HepG2 (cell line): ENCODE measurements around the gene ANKS4B. TPM values are rescaled to one million over a fixed set of nuclear protein-coding genes. Genes with fewer than 3 reads are reported as not detected.

Experiments
- ARNT2 ChIP-seq: sonication (generic); formaldehyde crosslinking; IDR thresholded peaks from 2 replicates; pipeline ENCODE4 v1.8.0; 2022; ENCODE audit warnings: mild to moderate bottlenecking, low read depth, missing genetic modification reagents, moderate library complexity
- ATAD3A ChIP-seq: sonication (generic); formaldehyde crosslinking; IDR thresholded peaks from 2 replicates; pipeline ENCODE4 v1.4.0; 2020; ENCODE audit warnings: missing genetic modification reagents
- FOXK2 ChIP-seq: fragments of 450-650 bp; IDR thresholded peaks from 2 replicates; pipeline ENCODE4 v1.6.1; 2016
- MAZ ChIP-seq, 2 experiments: sonication (generic) in 1 of 2; formaldehyde crosslinking in 1 of 2; IDR thresholded peaks; 2 replicates each; pipeline versions ENCODE4 v1.5.0 to v1.6.1; 2012 to 2020; ENCODE audit warnings: low read depth in 2 of 2, mild to moderate bottlenecking in 2 of 2, borderline replicate concordance in 1 of 2, improper control_type of control experiment in 1 of 2, low read length in 1 of 2, missing genetic modification reagents in 1 of 2, moderate library complexity in 1 of 2
- PHF5A ChIP-seq: IDR thresholded peaks from one replicate; pipeline ENCODE4 v1.6.1; 2018; ENCODE audit warnings: low read depth, missing genetic modification reagents; ENCODE audit not compliant: unreplicated experiment
- POGZ ChIP-seq: sonication (generic); formaldehyde crosslinking; IDR thresholded peaks from 2 replicates; pipeline ENCODE4 v1.4.0; 2020; ENCODE audit warnings: mild to moderate bottlenecking, missing genetic modification reagents
- PPARG ChIP-seq: conservative IDR thresholded peaks from 2 replicates; pipeline ENCODE4 v1.6.1; 2016; ENCODE audit warnings: missing biosample characterization, missing genetic modification reagents
- SCMH1 ChIP-seq: sonication (generic); formaldehyde crosslinking; IDR thresholded peaks from 2 replicates; pipeline ENCODE4 v1.9.0; 2021; ENCODE audit warnings: missing genetic modification reagents, mild to moderate bottlenecking, borderline replicate concordance
- ZBTB7A ChIP-seq: sonication (generic); formaldehyde crosslinking; IDR thresholded peaks from 2 replicates; pipeline ENCODE4 v1.8.0; 2022; ENCODE audit warnings: mild to moderate bottlenecking, missing genetic modification reagents
- ZEB1 ChIP-seq: IDR thresholded peaks from 2 replicates; pipeline ENCODE4 v1.6.1; 2012; ENCODE audit warnings: mild to moderate bottlenecking, low read depth, inconsistent platforms; ENCODE audit not compliant: insufficient replicate concordance
- ZNF326 ChIP-seq: sonication (generic); formaldehyde crosslinking; IDR thresholded peaks from 2 replicates; pipeline ENCODE4 v1.4.0; 2020; ENCODE audit warnings: missing genetic modification reagents, borderline replicate concordance
- ZNF44 ChIP-seq: sonication (generic); formaldehyde crosslinking; IDR thresholded peaks from 2 replicates; pipeline ENCODE4 v1.5.1; 2020; ENCODE audit warnings: mild to moderate bottlenecking, missing genetic modification reagents
- polyA plus RNA-seq, 8 experiments: library from polyadenylated mRNA; depleted of rRNA in 3 of 8; stranded (reverse) in 7 of 8; unstranded in 1 of 8; fragments of >200 nt; fragmentation: Illumina TruSeq in 4 of 8; extraction: Trizol in 4 of 8; gene quantifications; 2 replicates each; pipeline versions ENCODE4 v1.2.1 to v1.2.3, GENCODE V29; 2011 to 2016; ENCODE audit warnings: low read depth in 4 of 8, missing spikeins in 1 of 8, mixed read lengths in 1 of 8; ENCODE audit not compliant: insufficient read depth in 1 of 8
- total RNA-seq, 5 experiments: library from RNA; depleted of rRNA; stranded (reverse); fragments of >200 nt; fragmentation: Illumina TruSeq; extraction: Trizol; gene quantifications; 2 replicates each; pipeline ENCODE4 v1.2.3, GENCODE V29; 2016; ENCODE audit warnings: low read depth in 1 of 5
- TF ChIP-seq, protein P1 (sequence below): sonication (generic); formaldehyde crosslinking; IDR thresholded peaks from 2 replicates; pipeline ENCODE4 v1.4.0; 2020; ENCODE audit warnings: mild to moderate bottlenecking, low read depth, missing genetic modification reagents
- TF ChIP-seq, protein P2 (sequence below): sonication (generic); formaldehyde crosslinking; IDR thresholded peaks from 2 replicates; pipeline ENCODE4 v1.8.0; 2022; ENCODE audit warnings: missing genetic modification reagents, low read depth, mild to moderate bottlenecking, borderline replicate concordance
- TF ChIP-seq, protein P3 (sequence below): sonication (generic); formaldehyde crosslinking; IDR thresholded peaks from 2 replicates; pipeline ENCODE4 v1.4.0; 2020; ENCODE audit warnings: mild to moderate bottlenecking, missing genetic modification reagents
- TF ChIP-seq, protein P4 (sequence below): IDR thresholded peaks from 2 replicates; pipeline ENCODE4 v1.6.1; 2016; ENCODE audit warnings: low read depth

ANKS4B gene
- total and polyA plus RNA-seq, 2 of the 13 experiments (the other 11 are each of a cell fraction or from before 2014, with no cell fraction given) = 6.5 to 30.0 TPM

DNA sequence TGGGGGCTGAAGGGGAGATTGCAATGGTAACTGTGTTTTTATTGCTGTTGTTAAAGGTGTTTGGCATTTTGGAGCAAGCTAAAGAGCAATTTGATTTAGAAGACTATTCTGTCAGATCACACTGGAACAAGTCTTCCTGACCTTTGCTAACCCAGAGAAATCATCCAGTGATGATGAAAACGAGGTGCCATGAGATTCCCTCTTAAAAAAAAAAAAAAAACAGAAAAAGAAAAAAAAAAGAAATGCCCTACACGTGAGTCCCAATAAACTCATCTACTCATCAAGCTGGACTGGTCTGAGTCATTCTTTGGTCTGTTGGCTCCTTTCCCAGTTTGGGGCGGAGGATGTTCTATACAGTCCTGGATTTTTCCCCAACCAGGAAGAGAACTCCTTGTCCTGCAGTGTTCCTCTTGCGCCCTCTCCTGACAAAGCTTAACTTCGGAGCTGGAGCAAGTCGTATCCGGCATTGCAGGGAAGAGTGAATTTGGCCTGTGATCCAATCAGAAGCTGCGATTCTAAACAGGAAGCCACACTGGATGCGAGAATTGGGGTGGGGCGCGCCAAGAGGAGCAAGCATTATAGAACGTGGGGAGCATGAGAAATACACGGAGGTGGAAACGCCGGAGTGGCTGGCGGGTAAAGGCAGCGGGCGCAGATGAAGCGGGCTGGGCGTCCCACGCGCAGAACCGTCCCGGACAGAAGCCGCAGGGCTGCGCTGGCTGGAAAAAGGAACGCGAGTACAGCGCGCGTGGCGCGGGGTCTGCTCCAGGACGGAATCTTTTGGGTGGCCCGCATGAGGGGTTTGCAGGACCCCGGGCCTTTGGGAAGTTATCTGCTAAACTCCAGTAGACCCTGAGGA is 67.0 kb downstream of the ANKS4B start (continued):
- TF ChIP-seq, protein P1, sequence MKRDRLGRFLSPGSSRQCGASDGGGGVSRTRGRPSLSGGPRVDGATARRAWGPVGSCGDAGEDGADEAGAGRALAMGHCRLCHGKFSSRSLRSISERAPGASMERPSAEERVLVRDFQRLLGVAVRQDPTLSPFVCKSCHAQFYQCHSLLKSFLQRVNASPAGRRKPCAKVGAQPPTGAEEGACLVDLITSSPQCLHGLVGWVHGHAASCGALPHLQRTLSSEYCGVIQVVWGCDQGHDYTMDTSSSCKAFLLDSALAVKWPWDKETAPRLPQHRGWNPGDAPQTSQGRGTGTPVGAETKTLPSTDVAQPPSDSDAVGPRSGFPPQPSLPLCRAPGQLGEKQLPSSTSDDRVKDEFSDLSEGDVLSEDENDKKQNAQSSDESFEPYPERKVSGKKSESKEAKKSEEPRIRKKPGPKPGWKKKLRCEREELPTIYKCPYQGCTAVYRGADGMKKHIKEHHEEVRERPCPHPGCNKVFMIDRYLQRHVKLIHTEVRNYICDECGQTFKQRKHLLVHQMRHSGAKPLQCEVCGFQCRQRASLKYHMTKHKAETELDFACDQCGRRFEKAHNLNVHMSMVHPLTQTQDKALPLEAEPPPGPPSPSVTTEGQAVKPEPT = peak; percentile 57; the same call in 1 of the 2 replicates
- TF ChIP-seq POGZ (CRISPR knock-in tag) (peak; percentile 90; the same call in 1 of the 2 replicates), ARNT2 (CRISPR knock-in tag) (no peak), ATAD3A (CRISPR knock-in tag) (peak; percentile 68; the same call in 1 of the 2 replicates), ZBTB7A (peak; percentile 67; the same call in 1 of the 2 replicates), PPARG (CRISPR knock-in tag) (peak; percentile 87), ZNF326 (CRISPR knock-in tag) (no peak), FOXK2 (no peak), ZNF44 (CRISPR knock-in tag) (peak; percentile 97), SCMH1 (CRISPR knock-in tag) (no peak), MAZ (IDR thresholded peaks at IDR 0.05; ENCODE audit: borderline replicate concordance, low read depth, low read length) (peak; percentile 81; the same call in 1 of the 2 replicates), MAZ (CRISPR knock-in tag; IDR thresholded peaks at IDR 0.05; ENCODE audit: low read depth) (peak; percentile 83), PHF5A (CRISPR knock-in tag) (peak; percentile 92), ZEB1 (peak; percentile 33)
- TF ChIP-seq, protein P2, sequence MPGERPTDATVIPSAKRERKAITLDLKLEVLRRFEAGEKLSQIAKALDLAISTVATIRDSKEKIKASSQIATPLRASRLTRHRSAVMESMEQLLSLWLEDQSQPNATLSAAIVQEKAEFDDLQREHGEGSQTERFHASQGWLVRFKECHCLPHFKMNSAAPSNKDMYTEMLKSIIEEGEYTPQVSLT (CRISPR knock-in tag) = no peak
- TF ChIP-seq, protein P3, sequence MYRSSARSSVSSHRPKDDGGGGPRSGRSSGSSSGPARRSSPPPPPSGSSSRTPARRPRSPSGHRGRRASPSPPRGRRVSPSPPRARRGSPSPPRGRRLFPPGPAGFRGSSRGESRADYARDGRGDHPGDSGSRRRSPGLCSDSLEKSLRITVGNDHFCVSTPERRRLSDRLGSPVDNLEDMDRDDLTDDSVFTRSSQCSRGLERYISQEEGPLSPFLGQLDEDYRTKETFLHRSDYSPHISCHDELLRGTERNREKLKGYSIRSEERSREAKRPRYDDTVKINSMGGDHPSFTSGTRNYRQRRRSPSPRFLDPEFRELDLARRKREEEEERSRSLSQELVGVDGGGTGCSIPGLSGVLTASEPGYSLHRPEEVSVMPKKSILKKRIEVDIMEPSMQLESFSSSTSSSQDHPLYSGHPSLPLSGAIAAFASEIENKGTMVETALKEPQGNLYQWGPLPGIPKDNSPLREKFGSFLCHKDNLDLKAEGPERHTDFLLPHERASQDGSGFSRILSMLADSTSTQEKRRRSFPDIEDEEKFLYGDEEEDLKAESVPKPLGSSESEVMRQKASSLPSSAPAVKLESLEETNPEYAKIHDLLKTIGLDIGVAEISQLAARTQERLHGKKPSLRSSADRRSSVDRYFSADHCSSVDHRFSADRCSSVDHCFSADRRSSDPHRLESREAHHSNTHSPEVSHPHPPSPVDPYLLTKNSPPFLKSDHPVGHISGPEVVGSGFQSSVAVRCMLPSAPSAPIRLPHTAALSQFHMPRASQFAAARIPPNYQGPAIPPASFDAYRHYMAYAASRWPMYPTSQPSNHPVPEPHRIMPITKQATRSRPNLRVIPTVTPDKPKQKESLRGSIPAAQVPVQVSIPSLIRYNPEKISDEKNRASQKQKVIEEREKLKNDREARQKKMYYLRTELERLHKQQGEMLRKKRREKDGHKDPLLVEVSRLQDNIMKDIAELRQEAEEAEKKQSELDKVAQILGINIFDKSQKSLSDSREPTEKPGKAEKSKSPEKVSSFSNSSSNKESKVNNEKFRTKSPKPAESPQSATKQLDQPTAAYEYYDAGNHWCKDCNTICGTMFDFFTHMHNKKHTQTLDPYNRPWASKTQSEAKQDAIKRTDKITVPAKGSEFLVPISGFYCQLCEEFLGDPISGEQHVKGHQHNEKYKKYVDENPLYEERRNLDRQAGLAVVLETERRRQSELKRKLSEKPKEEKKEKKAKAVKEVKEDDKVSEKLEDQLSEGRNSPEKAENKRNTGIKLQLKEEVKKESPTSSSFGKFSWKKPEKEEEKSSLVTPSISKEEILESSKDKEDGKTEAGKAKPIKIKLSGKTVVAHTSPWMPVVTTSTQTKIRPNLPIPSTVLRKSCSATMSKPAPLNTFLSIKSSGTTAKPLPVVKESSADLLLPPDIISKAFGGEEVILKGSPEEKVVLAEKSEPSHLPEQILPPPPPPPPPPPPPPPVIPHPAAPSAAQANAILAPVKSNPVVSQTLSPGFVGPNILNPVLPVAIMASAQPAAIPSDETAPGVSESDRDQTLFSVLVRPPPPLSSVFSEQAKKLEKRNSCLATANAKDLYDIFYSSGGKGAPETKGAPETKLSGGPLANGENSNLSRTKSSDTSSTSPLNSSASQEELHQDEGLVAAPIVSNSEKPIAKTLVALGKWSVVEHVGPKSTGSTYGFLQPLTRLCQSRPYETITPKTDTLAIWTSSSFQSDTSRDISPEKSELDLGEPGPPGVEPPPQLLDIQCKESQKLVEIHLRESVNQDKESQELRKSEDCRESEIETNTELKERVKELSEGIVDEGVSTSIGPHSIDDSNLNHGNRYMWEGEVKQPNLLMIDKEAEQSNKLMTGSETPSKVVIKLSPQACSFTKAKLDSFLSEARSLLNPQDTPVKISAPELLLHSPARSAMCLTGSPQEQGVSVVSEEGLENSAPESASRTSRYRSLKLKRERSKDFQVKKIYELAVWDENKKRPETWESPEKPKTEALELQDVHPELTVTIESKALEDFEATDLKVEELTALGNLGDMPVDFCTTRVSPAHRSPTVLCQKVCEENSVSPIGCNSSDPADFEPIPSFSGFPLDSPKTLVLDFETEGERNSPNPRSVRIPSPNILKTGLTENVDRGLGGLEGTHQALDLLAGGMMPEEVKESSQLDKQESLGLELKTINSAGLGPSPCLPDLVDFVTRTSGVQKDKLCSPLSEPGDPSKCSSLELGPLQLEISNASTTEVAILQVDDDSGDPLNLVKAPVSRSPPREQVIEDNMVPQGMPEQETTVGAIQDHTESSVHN = no peak
- TF ChIP-seq, protein P4, sequence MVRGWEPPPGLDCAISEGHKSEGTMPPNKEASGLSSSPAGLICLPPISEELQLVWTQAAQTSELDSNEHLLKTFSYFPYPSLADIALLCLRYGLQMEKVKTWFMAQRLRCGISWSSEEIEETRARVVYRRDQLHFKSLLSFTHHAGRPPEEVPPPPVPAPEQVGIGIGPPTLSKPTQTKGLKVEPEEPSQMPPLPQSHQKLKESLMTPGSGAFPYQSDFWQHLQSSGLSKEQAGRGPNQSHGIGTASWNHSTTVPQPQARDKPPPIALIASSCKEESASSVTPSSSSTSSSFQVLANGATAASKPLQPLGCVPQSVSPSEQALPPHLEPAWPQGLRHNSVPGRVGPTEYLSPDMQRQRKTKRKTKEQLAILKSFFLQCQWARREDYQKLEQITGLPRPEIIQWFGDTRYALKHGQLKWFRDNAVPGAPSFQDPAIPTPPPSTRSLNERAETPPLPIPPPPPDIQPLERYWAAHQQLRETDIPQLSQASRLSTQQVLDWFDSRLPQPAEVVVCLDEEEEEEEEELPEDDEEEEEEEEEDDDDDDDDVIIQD (CRISPR knock-in tag) = peak; percentile 96
